Measurements from ENCODE around the gene CARD6. TPM values are rescaled to one million over a fixed set of nuclear protein-coding genes. Genes with fewer than 3 reads are reported as not detected.

Gene CARD6
- total and polyA plus RNA-seq, 10 of the 15 experiments (the other 5 are each of a cell fraction or from before 2014, with no cell fraction given): 0.29 to 1.2 (median 0.62) TPM

- ChIA-PET CTCF (interaction anchor here (1.3 to 1.7 kb wide), 2 partner anchors 937 to 1150 kb away, joined by 3 to 4 read pairs; no protein-coding TSS in a partner anchor), SMC1A (ENCODE audit: uncharacterized antibody, unreplicated experiment) (no interaction called here), POLR2A (no interaction called here), RAD21 (ENCODE audit: unreplicated experiment) (no interaction called here)
- Histone ChIP-seq H3K79me2 (ENCODE audit: control insufficient read depth, insufficient read depth, low read length) (no peaks in the 10 kb centered on the region), H3K9me3 (replicated peaks; ENCODE audit: control insufficient read depth, insufficient read depth, low read length) (no peaks in the 10 kb centered on the region), H3K4me3 (no peak overlapping the region), H3K27ac (ENCODE audit: control insufficient read depth, insufficient read depth) (no peak overlapping the region), H3K4me2 (ENCODE audit: control insufficient read depth, insufficient read depth) (no peak overlapping the region), H3K27me3 (replicated peaks in 1 of 2; ENCODE audit: control insufficient read depth in 2 of 2, insufficient read depth in 2 of 2, low read length in 1 of 2) (no peaks in the 10 kb centered on the region), H4K20me1 (ENCODE audit: control insufficient read depth, insufficient read depth) (no peaks in the 10 kb centered on the region), H3K36me3 (ENCODE audit: control insufficient read depth in 2 of 2, insufficient read depth in 2 of 2, low read length in 1 of 2) (no peaks in the 10 kb centered on the region), H3K4me1 (ENCODE audit: control insufficient read depth, insufficient read depth, low read length) (no peaks in the 10 kb centered on the region), H3K9ac (ENCODE audit: control insufficient read depth, insufficient read depth, low read length) (no peak overlapping the region), H2AFZ (ENCODE audit: control insufficient read depth, low read depth, low read length) (no peak overlapping the region)
- BruUV-seq (replicated peaks): no TSS peak
- TF ChIP-seq ZNF274 (IDR thresholded peaks at IDR 0.05; ENCODE audit: insufficient read depth, insufficient read length) (no peak), BHLHE40 (IDR thresholded peaks at IDR 0.05; ENCODE audit: borderline replicate concordance in 1 of 2, low read depth in 2 of 2, low read length in 1 of 2) (no peak), TBL1XR1 (IDR thresholded peaks at IDR 0.05; ENCODE audit: low read depth, low read length) (no peak), DPF2 (IDR thresholded peaks at IDR 0.05) (no peak), FOXK2 (IDR thresholded peaks at IDR 0.05) (no peak), EP300 (IDR thresholded peaks at IDR 0.05; ENCODE audit: borderline replicate concordance in 1 of 2, control insufficient read depth in 1 of 2, low read depth in 2 of 2, low read length in 2 of 2) (no peak), HDAC6 (IDR thresholded peaks at IDR 0.05; ENCODE audit: unreplicated experiment) (no peak)
- FAIRE-seq (no peak), DNase-seq (ENCODE audit: low read depth, low spot score) (no peak), ATAC-seq (no peak)
- in situ Hi-C loops (cut with MboI): no loop called here
- 0% methylated on average over 1 of the region's 1 CpG for WGBS (ENCODE audit: insufficient coverage, insufficient replicate concordance, low lambda C conversion rate, missing lambda C conversion rate)
- intact Hi-C loops (cut with micrococcal nuclease; ENCODE audit: unreplicated experiment): loop anchor here (10.0 kb wide), 1 partner anchor 368 kb away; no protein-coding TSS in a partner anchor
Measured at GRCh38 chr5:40906351-40906751, 65.2 kb downstream of the CARD6 start.

GRCh38 chr5:40909264-40909663 is 68.1 kb downstream of the CARD6 start, which contains the start of gene C7:
Gene C7 (plus strand): TSS chr5:40909497. CDS start chr5:40909611, 114 bp downstream.
- POLR2A ChIA-PET: no interaction called here
- no peak within 1 kb of the TSS for H3K9ac ChIP-seq (ENCODE audit: control insufficient read depth, insufficient read depth, low read length)
- WGBS (ENCODE audit: insufficient coverage, insufficient replicate concordance, low lambda C conversion rate, missing lambda C conversion rate): 13% methylated on average over 3 of the region's 3 CpGs
- H3K4me2 ChIP-seq (ENCODE audit: control insufficient read depth, insufficient read depth): no peak within 1 kb of the TSS
- no peaks in the 10 kb centered on the region for H3K79me2 ChIP-seq (ENCODE audit: control insufficient read depth, insufficient read depth, low read length)
- H3K27me3 ChIP-seq (replicated peaks in 1 of 2; ENCODE audit: control insufficient read depth in 2 of 2, insufficient read depth in 2 of 2, low read length in 1 of 2): no peaks in the 10 kb centered on the region
- H3K27ac ChIP-seq (ENCODE audit: control insufficient read depth, insufficient read depth): no peak within 1 kb of the TSS
- RAD21 ChIA-PET (ENCODE audit: unreplicated experiment): no interaction called here
- H3K4me3 ChIP-seq: no peak within 1 kb of the TSS
- no peaks in the 10 kb centered on the region for H3K4me1 ChIP-seq (ENCODE audit: control insufficient read depth, insufficient read depth, low read length)
- in situ Hi-C loops (cut with MboI) (no loop called here), intact Hi-C loops (cut with micrococcal nuclease; ENCODE audit: unreplicated experiment) (loop anchor here (10.0 kb wide), 1 partner anchor 366 kb away; no protein-coding TSS in a partner anchor)
- H3K9me3 ChIP-seq (replicated peaks; ENCODE audit: control insufficient read depth, insufficient read depth, low read length): no peaks in the 10 kb centered on the region
- ATAC-seq (no peak), DNase-seq (ENCODE audit: low read depth, low spot score) (no peak), FAIRE-seq (no peak)
- CTCF ChIA-PET: no interaction called here
- SMC1A ChIA-PET (ENCODE audit: uncharacterized antibody, unreplicated experiment): no interaction called here
- H2AFZ ChIP-seq (ENCODE audit: control insufficient read depth, low read depth, low read length): no peak within 1 kb of the TSS
- H3K36me3 ChIP-seq (ENCODE audit: control insufficient read depth in 2 of 2, insufficient read depth in 2 of 2, low read length in 1 of 2): no peaks in the 10 kb centered on the region
- H4K20me1 ChIP-seq (ENCODE audit: control insufficient read depth, insufficient read depth): no peaks in the 10 kb centered on the region
- BruUV-seq (replicated peaks): no TSS peak
- TF ChIP-seq SP1 (IDR thresholded peaks at IDR 0.05; ENCODE audit: low read depth, low read length) (no peak), ESRRA (IDR thresholded peaks at IDR 0.05; ENCODE audit: low read length) (no peak), EP300 (IDR thresholded peaks at IDR 0.05; ENCODE audit: borderline replicate concordance in 1 of 2, control insufficient read depth in 1 of 2, low read depth in 2 of 2, low read length in 2 of 2) (no peak), PML (IDR thresholded peaks at IDR 0.05; ENCODE audit: low read length) (no peak), RB1 (IDR thresholded peaks at IDR 0.05; ENCODE audit: borderline replicate concordance) (no peak), EZH2 (IDR thresholded peaks at IDR 0.05; ENCODE audit: borderline replicate concordance, control insufficient read depth, low read depth, low read length) (no peak), NFYA (IDR thresholded peaks at IDR 0.05; ENCODE audit: borderline replicate concordance, low read depth, low read length) (no peak), SUZ12 (IDR thresholded peaks at IDR 0.05; ENCODE audit: unreplicated experiment) (no peak), E2F4 (IDR thresholded peaks at IDR 0.05; ENCODE audit: low read depth, low read length) (no peak), CREB1 (IDR thresholded peaks at IDR 0.05; ENCODE audit: low read depth) (no peak)

Measured in GM12878 (cell line).